ENCODE data around the gene EIF3J.

DNA sequence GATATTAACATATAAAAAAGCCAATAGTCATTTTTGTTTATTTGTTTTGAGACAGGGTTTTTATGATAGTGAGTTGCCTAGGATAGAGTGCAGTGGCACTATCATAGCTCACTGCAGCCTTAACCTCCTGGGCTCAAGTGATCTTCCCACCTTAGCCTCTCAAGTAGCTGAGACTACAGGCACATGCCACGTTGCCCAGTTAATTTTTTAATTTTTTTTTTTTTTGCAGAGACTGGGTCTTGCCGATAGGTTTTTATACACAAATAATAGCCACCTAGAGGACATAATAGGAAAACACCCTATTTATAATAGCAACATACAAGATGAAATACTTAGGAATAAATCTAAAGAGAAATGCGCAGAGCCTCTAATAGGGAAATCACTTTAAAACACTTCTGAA lies 13.3 kb downstream of the EIF3J start:
- TF ChIP-seq, protein P1, sequence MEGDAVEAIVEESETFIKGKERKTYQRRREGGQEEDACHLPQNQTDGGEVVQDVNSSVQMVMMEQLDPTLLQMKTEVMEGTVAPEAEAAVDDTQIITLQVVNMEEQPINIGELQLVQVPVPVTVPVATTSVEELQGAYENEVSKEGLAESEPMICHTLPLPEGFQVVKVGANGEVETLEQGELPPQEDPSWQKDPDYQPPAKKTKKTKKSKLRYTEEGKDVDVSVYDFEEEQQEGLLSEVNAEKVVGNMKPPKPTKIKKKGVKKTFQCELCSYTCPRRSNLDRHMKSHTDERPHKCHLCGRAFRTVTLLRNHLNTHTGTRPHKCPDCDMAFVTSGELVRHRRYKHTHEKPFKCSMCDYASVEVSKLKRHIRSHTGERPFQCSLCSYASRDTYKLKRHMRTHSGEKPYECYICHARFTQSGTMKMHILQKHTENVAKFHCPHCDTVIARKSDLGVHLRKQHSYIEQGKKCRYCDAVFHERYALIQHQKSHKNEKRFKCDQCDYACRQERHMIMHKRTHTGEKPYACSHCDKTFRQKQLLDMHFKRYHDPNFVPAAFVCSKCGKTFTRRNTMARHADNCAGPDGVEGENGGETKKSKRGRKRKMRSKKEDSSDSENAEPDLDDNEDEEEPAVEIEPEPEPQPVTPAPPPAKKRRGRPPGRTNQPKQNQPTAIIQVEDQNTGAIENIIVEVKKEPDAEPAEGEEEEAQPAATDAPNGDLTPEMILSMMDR (IDR thresholded peaks at IDR 0.05): no peak
- TF ChIP-seq POLR2AphosphoS5 (IDR thresholded peaks at IDR 0.05) (no peak), POLR2A (IDR thresholded peaks at IDR 0.05) (no peak)
